ENCODE data around the gene EMD. TPM values are rescaled to one million over a fixed set of nuclear protein-coding genes. Genes with fewer than 3 reads are reported as not detected.

The EMD gene
- polyA plus RNA-seq, 1 donor (not counting 4 experiments of a cell fraction or from before 2014, with no cell fraction given) = 36.9 TPM

- no peak overlapping the region for H3K9ac ChIP-seq (ENCODE audit: control insufficient read depth, extremely low read depth, insufficient read depth, low read length)
- H2AFZ ChIP-seq (ENCODE audit: control insufficient read depth, low read length) = no peak overlapping the region
- no peak for DNase-seq (ENCODE audit: low read depth, low spot score)
- dilution Hi-C loops (cut with MboI; ENCODE audit: extremely low pct_ligation_motif_present, low sequenced_read_pairs) = no loop called here
- H3K4me3 ChIP-seq (ENCODE audit: control insufficient read depth in 2 of 3, extremely low read depth in 1 of 3, insufficient read depth in 2 of 3, low read depth in 1 of 3, low read length in 3 of 3) = no peak overlapping the region
- H4K20me1 ChIP-seq (ENCODE audit: control insufficient read depth, extremely low read depth, insufficient read depth, low read length) = peaks cover 44% of the 10 kb centered on the region
- peaks cover 18 to 28% of the 10 kb centered on the region in 2 experiments for H3K36me3 ChIP-seq (ENCODE audit: control insufficient read depth in 2 of 2, extremely low read depth in 1 of 2, insufficient read depth in 2 of 2, low read length in 2 of 2)
- H3K4me1 ChIP-seq (ENCODE audit: control insufficient read depth, extremely low read depth, insufficient read depth, low read length) = no peaks in the 10 kb centered on the region
- H3K27me3 ChIP-seq (ENCODE audit: control insufficient read depth, extremely low read depth, insufficient read depth, low read length) = no peaks in the 10 kb centered on the region
- peaks cover 46% of the 10 kb centered on the region for H3K79me2 ChIP-seq (ENCODE audit: control insufficient read depth, insufficient read depth, low read length)
- H3K27ac ChIP-seq (ENCODE audit: control insufficient read depth, insufficient read depth, low read length) = no peak overlapping the region
- no peaks in the 10 kb centered on the region for H3K9me3 ChIP-seq (ENCODE audit: control insufficient read depth, low read depth, low read length)
- no peak for TF ChIP-seq EZH2 (IDR thresholded peaks at IDR 0.05; ENCODE audit: low read length)
- TF ChIP-seq, protein P1, sequence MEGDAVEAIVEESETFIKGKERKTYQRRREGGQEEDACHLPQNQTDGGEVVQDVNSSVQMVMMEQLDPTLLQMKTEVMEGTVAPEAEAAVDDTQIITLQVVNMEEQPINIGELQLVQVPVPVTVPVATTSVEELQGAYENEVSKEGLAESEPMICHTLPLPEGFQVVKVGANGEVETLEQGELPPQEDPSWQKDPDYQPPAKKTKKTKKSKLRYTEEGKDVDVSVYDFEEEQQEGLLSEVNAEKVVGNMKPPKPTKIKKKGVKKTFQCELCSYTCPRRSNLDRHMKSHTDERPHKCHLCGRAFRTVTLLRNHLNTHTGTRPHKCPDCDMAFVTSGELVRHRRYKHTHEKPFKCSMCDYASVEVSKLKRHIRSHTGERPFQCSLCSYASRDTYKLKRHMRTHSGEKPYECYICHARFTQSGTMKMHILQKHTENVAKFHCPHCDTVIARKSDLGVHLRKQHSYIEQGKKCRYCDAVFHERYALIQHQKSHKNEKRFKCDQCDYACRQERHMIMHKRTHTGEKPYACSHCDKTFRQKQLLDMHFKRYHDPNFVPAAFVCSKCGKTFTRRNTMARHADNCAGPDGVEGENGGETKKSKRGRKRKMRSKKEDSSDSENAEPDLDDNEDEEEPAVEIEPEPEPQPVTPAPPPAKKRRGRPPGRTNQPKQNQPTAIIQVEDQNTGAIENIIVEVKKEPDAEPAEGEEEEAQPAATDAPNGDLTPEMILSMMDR (optimal IDR thresholded peaks at IDR 0.05 in 1 of 3, IDR thresholded peaks at IDR 0.05 in 1 of 3, conservative IDR thresholded peaks at IDR 0.05 in 1 of 3; ENCODE audit: extremely low read depth in 1 of 3, insufficient read depth in 2 of 3, low read length in 3 of 3) = no peak
- H3K9me1 ChIP-seq (ENCODE audit: control insufficient read depth, extremely low read depth, insufficient read depth, low read length) = no peaks in the 10 kb centered on the region
- H3K4me2 ChIP-seq (ENCODE audit: control insufficient read depth, extremely low read depth, insufficient read depth, low read depth, low read length) = no peak overlapping the region
- no peak for FAIRE-seq
Observed at GRCh38 chrX:154358011-154358410, 21.1 kb upstream of the EMD start.

DNA sequence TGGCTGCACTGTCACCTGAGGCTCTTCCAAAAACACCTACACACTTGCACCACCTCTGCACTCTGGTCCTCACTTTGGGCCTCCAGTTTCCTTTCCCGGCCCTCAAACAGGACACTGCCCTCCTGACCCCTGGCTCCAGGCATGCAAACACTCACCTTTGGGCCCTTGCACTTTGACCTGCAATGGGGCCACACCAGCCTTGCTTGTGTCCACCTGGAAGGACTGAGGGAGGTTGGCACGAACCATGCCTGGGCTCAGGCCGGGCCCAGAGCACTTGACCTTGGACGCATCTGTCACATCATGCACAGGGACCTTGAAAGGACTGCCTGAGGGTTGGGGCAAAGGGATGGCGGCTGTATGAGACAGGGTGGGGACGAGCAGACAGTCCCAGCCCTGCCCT is 20.3 kb upstream of the EMD start:
- no peaks in the 10 kb centered on the region for H3K9me3 ChIP-seq (ENCODE audit: control insufficient read depth, low read depth, low read length)
- no peak overlapping the region for H2AFZ ChIP-seq (ENCODE audit: control insufficient read depth, low read length)
- H3K27me3 ChIP-seq (ENCODE audit: control insufficient read depth, extremely low read depth, insufficient read depth, low read length) = no peaks in the 10 kb centered on the region
- peaks cover 49% of the 10 kb centered on the region for H3K79me2 ChIP-seq (ENCODE audit: control insufficient read depth, insufficient read depth, low read length)
- H3K4me2 ChIP-seq (ENCODE audit: control insufficient read depth, extremely low read depth, insufficient read depth, low read depth, low read length) = no peak overlapping the region
- no peak overlapping the region for H3K27ac ChIP-seq (ENCODE audit: control insufficient read depth, insufficient read depth, low read length)
- FAIRE-seq (no peak), DNase-seq (ENCODE audit: low read depth, low spot score) (no peak)
- no peak overlapping the region for H3K4me3 ChIP-seq (ENCODE audit: control insufficient read depth in 2 of 3, extremely low read depth in 1 of 3, insufficient read depth in 2 of 3, low read depth in 1 of 3, low read length in 3 of 3)
- peaks cover 44% of the 10 kb centered on the region for H4K20me1 ChIP-seq (ENCODE audit: control insufficient read depth, extremely low read depth, insufficient read depth, low read length)
- dilution Hi-C loops (cut with MboI; ENCODE audit: extremely low pct_ligation_motif_present, low sequenced_read_pairs) = no loop called here
- H3K9ac ChIP-seq (ENCODE audit: control insufficient read depth, extremely low read depth, insufficient read depth, low read length) = no peak overlapping the region
- no peaks in the 10 kb centered on the region for H3K9me1 ChIP-seq (ENCODE audit: control insufficient read depth, extremely low read depth, insufficient read depth, low read length)
- H3K4me1 ChIP-seq (ENCODE audit: control insufficient read depth, extremely low read depth, insufficient read depth, low read length) = no peaks in the 10 kb centered on the region
- no peak for TF ChIP-seq EZH2 (IDR thresholded peaks at IDR 0.05; ENCODE audit: low read length)
- TF ChIP-seq, protein P1 (optimal IDR thresholded peaks at IDR 0.05 in 1 of 3, IDR thresholded peaks at IDR 0.05 in 1 of 3, conservative IDR thresholded peaks at IDR 0.05 in 1 of 3; ENCODE audit: extremely low read depth in 1 of 3, insufficient read depth in 2 of 3, low read length in 3 of 3) = no peak
- H3K36me3 ChIP-seq (ENCODE audit: control insufficient read depth in 2 of 2, extremely low read depth in 1 of 2, insufficient read depth in 2 of 2, low read length in 2 of 2) = peaks cover 18 to 30% of the 10 kb centered on the region in 2 experiments

Data from keratinocyte (primary cell).